GM21576 (cell line): Measurements from ENCODE around the gene ARHGAP32.
"Not testable (repeated sequence)": the region's sequence is repeated elsewhere in the genome, so short reads cannot be mapped to it uniquely, and the experiment has no call there.

Experiments used
- ATAC-seq: cut with Tn5 transposase; IDR thresholded peaks from one replicate; pipeline ENCODE4 v1.9.1; 2021; ENCODE audit warnings: mild to moderate bottlenecking, moderate library complexity; ENCODE audit not compliant: unreplicated experiment

Gene ARHGAP32

DNA sequence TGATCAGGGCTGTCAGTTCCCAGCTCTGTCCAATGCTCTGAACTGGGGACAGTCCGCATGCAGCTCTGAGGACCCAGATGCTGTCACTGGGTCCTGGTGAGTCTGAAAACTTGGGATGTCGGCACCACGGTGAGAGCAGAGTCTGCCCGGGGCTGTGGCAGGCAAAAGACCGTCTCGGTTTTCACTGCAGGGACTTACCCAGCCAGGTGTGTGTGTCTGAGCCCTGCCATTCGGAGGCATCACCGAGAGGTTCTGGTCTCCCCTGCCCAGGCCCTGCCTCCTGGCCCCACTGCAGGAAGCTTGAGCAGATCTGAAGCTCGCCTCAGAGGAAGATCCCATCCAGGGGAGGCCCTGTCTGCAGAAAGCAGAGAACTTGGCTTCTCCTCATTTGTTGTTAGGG, 254.6 kb downstream of the ARHGAP32 start:
- ATAC-seq, result no peak

DNA sequence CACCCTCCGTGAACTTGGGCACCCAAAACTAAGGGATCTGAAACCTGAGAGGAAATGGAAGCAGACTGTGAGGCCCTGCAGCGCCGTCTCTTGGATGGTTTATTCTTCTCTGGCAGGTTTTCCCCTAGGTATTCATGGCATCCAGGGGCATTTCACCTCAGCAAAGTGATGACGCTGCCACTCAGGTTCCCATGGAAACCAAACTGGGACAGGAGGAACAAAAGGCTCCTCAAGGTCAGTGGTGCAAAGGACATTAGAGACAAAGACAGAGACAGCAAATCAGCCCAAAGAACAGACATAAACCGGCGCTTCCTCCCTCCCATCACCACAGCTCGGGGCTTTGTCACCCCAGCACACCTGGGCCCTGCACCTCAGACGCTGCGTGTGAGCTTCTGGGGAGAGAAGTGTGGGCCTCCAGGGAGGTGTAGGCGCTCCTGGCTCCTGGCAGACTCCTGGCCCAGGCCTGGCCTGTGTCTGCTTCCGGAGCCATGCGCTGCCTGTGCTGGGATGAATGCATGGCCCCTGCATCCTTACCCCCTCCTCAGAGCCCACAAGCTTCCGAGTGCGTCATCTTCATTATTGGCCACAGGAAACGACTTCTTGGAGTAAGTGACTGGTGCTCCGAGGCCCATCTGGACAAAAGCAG, 255.4 kb downstream of the ARHGAP32 start:
- no peak for ATAC-seq

DNA sequence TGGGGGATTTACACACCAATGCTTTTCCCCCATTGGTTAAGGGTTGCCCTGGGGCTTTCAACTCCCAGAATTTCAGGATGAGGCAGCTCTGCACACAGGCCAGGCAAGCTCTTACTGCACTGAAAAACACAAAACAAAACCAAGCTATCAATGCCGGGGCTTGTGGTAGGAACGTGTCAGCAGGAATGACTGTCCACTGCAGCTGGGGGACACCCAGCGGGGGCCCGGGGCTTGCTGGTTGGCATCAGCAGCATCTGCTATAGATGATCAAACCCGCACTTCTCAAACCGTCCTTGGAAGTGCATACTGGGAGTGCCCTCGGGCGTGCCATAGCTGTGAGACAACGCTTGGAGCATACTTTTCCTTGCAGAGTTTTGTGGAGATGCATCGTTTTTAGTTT, 257.2 kb downstream of the ARHGAP32 start:
- ATAC-seq, result no peak

DNA sequence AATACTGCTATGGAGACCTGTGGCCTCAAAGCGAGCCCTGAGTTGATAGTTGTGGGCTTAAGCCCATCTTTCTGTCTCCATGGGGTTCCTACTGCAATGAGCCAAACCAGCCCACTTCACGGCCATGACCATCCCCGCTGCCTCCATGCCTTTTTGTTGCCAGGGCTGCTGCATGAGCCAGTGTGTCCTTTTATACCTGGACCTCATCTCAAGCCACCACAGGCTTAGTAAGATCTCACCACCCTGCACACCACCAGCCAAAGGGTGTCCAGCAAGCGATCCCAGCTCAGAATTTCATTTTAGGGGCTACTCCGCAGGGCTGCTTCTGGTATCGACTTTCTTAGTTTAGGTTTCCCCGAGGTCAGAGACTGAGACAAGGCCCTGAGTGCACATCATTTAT, 257.8 kb downstream of the ARHGAP32 start:
- no peak for ATAC-seq

DNA sequence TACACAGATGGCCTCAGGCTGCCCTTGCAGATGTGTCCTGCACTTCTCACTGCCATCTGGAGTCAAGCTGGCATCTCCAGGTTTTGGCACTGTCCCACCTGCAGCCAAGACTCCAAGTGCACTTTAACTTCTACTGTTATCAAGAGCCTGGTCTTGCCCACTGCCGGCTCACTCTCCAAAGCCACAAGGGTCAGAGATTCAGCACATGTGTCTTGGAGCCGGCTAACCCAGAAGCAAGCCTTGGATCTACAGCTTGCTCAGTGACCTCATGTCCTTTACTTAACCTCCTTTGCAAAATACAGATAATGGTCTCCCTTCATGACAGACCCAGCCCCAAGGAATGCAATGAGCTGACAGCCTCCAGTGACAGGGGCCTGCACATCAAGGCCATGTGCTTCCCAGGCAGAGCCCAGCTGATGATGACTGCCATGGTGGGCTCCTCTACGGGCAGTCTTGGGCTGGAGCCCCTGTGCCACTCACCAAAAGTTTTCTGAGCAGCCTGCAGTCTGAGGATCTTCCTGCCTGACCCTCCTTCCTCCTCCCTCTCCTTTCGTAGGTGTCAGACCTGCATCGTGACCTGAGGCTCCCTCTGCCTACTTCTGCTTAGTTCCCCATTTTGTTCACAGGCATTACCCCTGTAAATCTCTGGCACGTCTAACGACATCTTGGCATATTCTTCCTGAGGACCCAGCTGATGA, 258.5 kb downstream of the ARHGAP32 start:
- no peak for ATAC-seq

DNA sequence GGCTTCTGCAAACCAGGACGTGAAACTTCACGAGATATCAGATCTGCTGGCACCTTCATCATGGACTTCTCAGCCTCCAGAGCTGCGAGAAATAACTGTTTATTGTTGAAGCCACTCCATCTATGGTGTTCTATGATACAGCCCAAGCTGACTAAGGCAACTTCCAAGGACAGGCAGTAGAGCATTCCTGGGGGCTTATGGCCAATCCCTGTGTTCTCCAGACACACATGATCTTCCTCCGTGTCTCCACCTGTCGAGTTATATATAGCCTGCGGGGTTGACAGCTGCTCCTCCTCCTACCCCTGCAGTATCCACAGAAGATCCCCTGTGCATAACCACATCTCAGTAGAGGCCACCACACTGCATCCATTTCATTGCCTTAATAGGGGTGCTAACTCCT, 260.5 kb downstream of the ARHGAP32 start:
- ATAC-seq, result no peak

DNA sequence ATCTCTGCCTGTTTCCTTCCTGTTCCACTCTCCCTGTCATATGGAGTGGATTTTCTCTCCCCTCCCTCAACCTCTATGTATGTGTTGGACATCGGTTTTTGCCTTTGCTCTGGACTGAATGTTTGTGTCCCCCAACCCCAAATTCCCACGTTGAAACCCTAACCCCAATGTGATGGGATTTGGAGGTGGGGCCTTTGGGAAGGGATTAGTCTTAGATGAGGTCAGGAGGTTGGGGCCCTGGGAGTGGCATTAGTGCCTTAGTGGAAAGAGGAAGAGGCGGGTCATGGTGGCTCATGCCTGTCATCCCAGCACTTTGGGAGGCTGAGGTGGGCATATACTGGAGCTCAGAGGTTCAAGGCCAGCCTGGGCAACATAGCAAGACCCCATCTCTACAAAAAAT, 261.1 kb downstream of the ARHGAP32 start:
- ATAC-seq, result no peak

DNA sequence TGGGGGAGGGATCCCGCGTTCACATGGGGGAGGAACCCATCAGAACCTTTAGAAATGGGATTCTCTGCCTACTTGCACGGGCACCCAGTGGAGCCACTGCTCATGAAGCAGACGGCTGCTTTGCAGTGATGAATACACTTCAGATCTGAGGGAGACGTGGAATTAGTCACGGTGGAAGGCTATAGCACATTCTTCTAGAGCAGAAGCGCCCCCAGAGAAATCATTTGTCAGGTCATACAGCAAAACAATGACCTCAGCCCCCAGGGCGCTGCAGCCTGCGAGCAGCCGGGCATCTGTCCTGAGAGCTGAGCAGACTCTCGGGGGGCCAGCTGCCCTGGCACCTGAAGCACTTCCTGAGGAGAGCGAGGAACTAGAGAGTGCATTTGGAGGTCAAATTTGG, 262.1 kb downstream of the ARHGAP32 start:
- no peak for ATAC-seq

DNA sequence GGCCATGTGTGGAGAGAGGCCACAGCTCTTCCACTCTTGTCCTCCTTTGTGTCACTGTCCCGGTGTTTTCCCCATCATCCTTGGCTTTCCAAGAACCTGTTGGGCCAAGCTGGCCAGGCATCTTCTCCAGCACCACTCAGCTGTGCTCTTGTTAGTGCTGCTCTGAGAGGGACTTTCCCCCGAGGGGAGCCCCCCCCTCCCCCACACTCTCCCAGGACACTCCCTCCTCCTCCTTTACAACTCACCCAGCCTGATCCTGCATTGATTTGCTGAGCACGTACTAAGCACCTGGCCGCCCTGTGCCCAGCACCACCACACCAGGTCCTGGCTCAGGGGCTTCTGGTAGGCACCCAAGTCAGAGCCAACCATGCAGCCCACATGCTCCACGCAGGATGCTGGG, 262.7 kb downstream of the ARHGAP32 start:
- ATAC-seq, result no peak

DNA sequence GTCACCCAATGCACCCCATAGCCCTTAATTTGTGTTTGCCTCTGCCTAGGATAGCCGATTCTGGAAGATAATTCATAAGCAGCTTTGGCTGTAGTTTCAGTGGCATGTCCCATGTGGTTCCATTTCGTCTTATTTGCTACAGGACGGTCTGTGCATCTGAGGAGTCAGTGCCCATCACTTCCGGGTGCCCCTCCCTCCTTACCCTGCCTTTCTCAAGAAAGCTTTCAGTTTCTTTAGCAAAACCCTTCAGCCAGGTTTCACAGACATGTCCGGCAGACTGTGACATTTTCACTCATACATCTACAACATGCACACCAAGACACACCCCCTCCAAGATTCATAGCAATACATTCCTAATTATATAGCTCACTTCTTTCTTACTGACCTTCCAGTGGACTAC, 263.7 kb downstream of the ARHGAP32 start:
- peak; percentile 98 for ATAC-seq

DNA sequence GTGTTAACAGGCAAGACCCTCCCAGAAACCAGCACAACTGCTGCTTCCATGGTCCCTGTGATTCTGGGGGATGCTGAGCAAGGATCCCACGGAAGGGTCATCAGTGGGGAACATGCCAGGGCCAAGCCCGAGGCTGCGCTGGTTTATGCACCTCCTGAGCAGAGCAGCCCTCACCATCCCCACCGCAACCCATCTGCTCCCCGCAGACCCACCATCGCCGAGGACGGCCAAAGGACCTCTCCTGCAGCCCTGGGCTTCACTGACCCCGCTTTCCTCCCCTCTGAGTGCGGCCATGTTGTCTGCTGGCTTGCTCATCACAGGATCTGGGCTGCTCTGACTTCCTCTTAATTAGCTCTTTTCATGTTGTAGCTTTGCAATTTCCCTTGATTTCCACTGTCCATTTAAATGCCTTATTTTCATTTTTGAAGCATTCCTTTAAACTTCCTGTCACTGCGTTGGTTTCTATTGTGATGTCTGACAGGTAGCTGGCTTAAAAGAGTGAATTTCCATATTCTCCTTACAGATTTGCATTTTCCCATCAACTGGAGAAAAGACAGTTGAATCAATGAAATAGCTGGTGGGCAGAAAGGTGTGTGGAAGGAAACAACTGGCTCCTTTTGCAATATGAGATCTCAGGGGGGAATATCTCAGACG, 264.3 kb downstream of the ARHGAP32 start:
- no peak for ATAC-seq

DNA sequence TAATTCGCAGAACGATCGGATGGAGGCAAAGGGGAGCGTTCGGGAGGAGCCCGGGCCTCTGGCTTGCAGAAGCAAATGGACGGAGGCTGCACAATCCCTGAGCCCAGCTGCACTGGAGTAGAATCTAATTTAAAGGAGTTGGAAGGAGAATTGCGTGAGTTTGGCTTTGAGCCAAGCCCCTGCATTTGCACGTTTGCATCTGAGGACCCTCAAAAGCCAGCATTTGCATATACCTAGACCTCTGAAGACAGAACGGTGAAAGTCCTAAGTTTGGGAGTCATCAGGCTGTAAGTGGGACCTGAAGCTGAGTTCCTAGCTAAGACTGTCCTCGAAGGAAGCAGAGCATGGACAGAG, 265.0 kb downstream of the ARHGAP32 start:
- no peak for ATAC-seq

DNA sequence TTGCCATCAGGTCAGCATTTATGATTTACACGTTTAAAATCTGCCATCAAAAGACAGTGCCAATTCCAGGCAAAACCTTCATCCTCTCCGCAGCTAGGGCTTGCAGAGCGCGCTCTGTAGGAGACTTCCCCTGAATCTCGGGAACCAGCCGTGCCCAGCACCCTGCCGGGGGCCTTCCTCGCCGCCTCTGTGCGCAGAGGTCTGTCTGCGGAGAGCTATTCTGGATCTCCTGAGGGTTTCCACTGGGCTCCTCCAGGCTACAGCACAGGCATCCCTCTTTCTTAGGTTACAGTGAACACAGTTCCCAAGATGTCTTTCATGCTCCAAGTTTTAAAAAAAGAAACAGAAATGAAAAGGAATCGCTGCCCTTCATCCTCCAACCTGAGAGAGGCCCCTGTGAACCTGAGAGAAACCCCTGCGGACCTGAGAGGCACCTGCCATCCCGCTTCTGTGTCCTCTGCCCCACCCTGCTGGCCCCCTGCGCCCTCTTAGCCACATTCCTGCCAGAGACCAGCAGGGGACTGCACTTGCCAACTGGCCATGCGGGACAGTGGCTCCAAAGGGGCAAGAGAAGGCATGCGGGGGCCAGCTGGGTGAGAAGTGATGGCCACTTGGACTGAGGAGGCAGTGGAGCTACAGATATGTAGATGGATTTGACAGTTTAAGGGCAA, 265.6 kb downstream of the ARHGAP32 start:
- no peak for ATAC-seq

DNA sequence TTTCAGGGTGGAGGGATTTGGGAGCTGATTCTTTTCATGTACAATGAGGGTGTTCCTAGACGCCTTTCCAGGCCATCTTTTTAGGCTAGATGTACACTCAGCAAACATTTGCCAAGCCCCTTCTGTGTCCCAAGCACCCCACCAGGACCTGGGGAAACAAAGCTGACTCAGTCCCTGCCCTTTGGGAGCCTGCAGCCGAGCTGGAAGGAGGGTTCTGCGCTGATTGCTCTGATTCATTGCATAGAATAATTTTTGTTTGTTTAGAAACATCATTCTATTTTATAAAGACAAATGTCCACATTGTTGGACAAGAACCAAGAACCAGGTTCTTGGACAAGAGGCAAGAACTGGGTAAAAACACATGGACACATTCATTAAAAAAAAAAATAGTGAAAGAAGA, 266.1 kb downstream of the ARHGAP32 start:
- no peak for ATAC-seq

DNA sequence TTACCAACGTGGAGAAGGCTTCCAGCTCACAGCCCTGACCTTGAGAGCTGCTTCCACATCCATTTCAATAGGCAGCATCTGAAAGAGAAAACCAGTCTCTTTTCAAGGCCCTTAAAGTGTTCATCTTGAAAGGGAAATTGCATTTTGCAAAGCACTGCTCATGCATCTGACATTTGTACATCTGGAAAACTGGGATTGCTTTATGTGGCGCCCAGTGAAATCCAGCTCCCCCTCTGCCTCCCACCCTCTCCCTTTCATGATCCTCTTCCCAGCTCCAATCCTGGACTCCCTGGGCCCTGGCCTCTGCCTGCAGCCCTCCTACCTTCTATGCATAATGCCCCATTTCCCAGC, 266.9 kb downstream of the ARHGAP32 start:
- ATAC-seq, result no peak

DNA sequence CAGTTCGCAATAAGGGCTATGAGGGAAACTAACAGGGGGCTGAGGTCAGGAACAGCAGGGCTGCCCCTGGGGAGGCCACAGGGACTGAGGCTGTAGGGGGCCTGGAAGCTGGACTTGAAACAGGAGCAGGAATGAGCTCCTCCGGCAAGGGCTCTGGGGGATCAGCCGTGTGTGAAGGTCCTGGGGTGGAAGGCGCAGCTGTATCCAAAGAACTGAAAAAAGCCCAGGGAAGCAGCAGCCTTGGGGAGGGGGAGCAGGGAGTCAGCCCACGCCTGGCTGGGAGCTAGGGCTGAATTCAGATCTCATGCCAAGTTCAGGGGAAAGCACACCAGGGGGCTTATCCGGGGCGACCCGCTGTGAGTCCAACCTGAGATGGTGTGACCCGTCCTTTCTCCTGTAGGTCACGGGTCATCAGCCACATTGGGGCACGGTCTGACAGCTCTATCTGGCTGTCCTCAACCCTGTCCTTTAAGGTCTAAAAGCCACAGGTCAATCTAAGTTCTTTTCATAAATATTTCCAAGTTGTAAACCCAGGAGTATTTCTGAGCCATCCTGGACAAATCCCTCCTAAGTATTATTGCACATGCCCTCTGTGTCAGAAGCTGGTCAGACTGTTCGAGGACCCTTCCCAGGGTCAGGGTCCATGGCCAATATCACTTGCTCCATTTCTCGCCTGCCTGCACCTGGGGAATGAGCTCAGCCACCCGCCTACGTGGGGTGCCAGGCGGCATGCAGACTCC, 267.4 kb downstream of the ARHGAP32 start:
- ATAC-seq, result no peak

DNA sequence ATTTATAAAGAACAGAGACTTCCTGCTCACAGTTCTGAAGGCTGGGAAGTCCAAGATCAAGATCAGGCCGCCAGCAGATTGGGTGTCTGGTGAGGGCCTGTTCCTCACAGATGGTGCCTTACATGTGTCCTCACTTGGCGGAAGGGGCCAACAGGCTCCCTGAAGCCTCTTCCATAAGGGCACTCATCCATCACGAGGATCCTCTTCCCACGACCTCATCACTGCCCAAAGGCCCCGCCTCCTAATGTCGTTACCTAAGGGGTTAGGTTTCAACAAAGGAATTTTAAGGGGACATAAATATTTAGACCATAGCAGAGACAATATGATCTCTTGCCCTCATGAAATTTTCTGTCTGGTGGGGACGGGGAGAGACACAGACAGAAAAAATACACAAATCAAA, 268.0 kb downstream of the ARHGAP32 start:
- no peak for ATAC-seq

DNA sequence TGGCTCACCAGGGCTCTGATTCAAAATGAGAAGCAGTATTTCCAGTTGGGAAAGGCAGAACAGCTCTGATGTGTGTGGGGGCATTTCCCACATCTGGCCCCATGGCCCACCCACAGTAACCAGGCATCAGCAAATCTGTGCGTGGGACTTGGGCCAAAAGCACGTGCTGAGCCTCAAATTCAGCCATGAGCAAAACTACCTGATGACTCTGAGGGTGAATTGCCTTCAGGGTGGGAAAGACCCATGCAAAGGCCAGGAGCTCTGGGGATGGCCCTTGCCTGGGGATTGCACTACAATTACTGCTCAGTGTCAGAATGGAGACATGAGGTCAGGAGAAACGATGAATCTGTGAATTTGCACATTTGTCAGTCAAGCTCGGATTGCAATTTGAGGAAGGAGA, 270.3 kb downstream of the ARHGAP32 start:
- ATAC-seq, result no peak

DNA sequence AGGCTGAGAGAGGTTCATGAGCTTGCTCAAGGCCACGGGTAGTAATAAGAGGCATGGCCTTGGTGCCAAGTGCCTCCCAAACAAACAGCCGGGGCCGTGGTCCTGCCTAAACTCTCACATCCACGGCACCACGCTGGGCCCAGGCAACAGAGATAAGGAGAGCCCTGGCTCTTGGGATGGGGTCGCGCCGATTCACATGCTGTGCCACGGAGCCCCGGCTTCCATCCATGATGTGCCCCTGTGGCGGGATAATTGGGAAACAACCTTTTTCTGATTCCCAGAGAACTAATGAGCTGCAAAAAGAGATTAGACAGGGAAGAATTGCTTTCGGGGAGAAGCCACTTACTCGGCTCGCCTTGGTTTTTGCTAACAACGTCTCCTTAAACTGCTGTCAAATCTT, 271.5 kb downstream of the ARHGAP32 start:
- no peak for ATAC-seq

DNA sequence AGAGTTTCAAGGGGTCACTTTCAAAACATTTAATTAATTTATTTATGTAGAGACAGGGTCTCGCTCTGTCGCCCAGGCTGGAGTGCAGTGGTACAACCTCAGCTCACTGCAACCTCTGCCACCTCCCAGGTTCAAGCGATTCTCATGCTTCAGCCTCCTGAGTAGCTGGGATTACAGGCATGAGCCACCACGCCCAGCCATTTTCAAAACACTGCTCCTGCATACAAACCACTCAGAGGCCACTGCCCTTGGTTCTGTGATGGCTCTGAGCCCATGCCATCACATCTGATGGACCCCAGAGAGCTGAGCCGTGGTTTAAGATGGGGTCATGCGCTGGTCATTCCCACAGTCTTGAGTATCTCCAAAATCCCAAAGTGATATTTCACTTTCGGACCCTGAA, 272.5 kb downstream of the ARHGAP32 start:
- ATAC-seq, result not testable (repeated sequence)

DNA sequence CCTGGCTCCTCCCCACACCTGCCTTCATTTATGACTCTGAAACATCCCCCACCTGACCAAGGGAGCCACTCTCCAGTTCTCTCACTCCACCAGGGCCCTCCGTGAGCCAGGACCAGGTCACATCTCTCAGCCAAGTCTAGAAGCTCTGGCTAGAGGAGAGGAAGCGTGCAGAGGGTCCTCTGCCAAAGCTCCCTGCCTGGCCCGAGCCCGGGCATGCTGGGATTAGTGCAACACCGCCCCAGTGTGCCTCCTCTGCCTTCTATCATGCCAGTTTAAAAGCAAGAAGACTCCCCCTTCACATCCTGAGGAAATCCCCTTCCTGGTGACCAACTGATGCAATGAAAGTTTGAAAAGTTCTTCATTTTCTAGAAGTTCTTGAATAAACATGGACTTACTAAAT, 272.9 kb downstream of the ARHGAP32 start:
- no peak for ATAC-seq
